Neural crest cell (in vitro differentiated cells): ENCODE data around the gene PRR35. TPM values are rescaled to one million over a fixed set of nuclear protein-coding genes. Genes with fewer than 3 reads are reported as not detected.

Source experiments
- DNase-seq: peaks from one replicate; pipeline ENCODE4 v3.0.0; 2021; ENCODE audit warnings: low read depth, mixed read lengths, low spot score
- H3K27ac Mint-ChIP-seq: one replicate; pipeline ENCODE4 v1.8.0; 2021; ENCODE audit warnings: mild to moderate bottlenecking, mixed read lengths; ENCODE audit not compliant: unreplicated experiment
- H3K27me3 Mint-ChIP-seq: 2 replicates; pipeline ENCODE4 v1.8.0; 2021; ENCODE audit warnings: low read depth, mild to moderate bottlenecking, mixed read lengths
- H3K36me3 Mint-ChIP-seq: 2 replicates; pipeline ENCODE4 v1.8.0; 2021; ENCODE audit warnings: low read depth, mild to moderate bottlenecking, mixed read lengths
- H3K4me1 Mint-ChIP-seq: 2 replicates; pipeline ENCODE4 v1.8.0; 2021; ENCODE audit warnings: mixed read lengths
- H3K4me3 Mint-ChIP-seq: one replicate; pipeline ENCODE4 v1.8.0; 2021; ENCODE audit warnings: mild to moderate bottlenecking, mixed read lengths
- H3K9me3 Mint-ChIP-seq: 2 replicates; pipeline ENCODE4 v1.8.0; 2021; ENCODE audit warnings: mixed read lengths
- total RNA-seq: library from RNA; stranded (reverse); gene quantifications from 2 replicates; pipeline ENCODE4 v1.2.1, GENCODE V29; 2021
- TF ChIP-seq, protein P1 (sequence below): fragments of 200-600 bp; sonication (generic); conservative IDR thresholded peaks from 2 replicates; pipeline ENCODE4 v1.5.0; 2021; ENCODE audit warnings: antibody characterized with exemption, mild to moderate bottlenecking

The PRR35 gene
- total RNA-seq, 1 donor from 2014 or later: not detected

DNA sequence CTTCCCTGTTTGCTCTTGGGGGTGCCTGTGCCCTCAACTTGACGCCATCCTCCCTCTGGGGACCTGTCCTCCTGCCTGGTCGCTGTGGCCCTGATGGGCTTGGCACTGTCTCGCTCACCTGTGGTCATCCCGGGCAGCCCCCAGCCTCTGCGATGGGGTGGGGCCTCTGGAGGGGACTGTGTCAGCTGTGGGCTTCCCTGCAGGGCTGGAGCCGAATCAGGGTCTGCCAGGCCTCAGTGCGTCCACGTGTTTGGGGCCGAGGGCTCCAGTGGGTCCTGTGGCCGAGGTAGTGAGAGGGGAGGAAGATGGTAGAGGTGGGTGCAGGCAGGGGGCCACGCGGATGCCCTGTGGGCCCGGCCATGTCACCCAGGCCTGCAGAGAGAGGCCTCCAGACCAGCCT lies 17.6 kb downstream of the PRR35 start:
- Mint-ChIP-seq H3K36me3 (no peaks in the 10 kb centered on the region), H3K27me3 (no peaks in the 10 kb centered on the region), H3K4me3 (peak overlapping the region; percentile 19), H3K27ac (no peak overlapping the region), H3K9me3 (no peaks in the 10 kb centered on the region), H3K4me1 (no peaks in the 10 kb centered on the region)
- TF ChIP-seq, protein P1, sequence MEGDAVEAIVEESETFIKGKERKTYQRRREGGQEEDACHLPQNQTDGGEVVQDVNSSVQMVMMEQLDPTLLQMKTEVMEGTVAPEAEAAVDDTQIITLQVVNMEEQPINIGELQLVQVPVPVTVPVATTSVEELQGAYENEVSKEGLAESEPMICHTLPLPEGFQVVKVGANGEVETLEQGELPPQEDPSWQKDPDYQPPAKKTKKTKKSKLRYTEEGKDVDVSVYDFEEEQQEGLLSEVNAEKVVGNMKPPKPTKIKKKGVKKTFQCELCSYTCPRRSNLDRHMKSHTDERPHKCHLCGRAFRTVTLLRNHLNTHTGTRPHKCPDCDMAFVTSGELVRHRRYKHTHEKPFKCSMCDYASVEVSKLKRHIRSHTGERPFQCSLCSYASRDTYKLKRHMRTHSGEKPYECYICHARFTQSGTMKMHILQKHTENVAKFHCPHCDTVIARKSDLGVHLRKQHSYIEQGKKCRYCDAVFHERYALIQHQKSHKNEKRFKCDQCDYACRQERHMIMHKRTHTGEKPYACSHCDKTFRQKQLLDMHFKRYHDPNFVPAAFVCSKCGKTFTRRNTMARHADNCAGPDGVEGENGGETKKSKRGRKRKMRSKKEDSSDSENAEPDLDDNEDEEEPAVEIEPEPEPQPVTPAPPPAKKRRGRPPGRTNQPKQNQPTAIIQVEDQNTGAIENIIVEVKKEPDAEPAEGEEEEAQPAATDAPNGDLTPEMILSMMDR: no peak
- no peak for DNase-seq

DNA sequence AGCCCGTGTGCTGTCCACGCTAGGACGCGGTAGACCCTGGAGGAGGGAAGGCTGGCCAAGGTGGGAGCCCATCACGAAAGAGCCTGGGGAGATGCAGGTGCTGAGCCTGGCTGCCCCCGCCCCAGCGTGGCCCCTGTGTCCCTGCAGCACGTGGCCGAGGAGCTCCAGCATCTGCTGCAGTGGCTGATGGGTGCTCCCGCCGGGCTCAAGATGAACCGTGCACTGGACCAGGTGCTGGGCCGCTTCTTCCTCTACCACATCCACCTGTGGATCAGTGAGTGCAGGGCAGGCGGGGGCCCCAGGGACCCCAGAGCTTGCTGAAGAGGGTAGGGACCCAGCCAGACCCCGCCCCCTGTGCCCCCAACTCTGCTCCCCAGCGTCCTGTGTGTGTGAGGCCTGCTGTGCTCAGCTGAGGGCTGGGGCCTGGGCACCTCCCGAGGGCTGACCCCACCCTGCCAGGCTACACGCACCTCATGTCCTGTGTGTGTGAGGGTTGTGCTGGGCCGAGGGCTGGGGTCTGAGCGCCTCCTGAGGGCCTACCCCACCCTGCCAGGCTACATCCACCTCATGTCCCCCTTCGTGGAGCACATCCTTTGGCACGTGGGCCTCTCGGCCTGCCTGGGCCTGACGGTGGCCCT lies 18.2 kb downstream of the PRR35 start:
- Mint-ChIP-seq H3K4me1 (no peaks in the 10 kb centered on the region), H3K27ac (no peak overlapping the region), H3K9me3 (no peaks in the 10 kb centered on the region), H3K4me3 (no peak overlapping the region), H3K27me3 (no peaks in the 10 kb centered on the region), H3K36me3 (no peaks in the 10 kb centered on the region)
- TF ChIP-seq, protein P1: no peak
- no peak for DNase-seq

DNA sequence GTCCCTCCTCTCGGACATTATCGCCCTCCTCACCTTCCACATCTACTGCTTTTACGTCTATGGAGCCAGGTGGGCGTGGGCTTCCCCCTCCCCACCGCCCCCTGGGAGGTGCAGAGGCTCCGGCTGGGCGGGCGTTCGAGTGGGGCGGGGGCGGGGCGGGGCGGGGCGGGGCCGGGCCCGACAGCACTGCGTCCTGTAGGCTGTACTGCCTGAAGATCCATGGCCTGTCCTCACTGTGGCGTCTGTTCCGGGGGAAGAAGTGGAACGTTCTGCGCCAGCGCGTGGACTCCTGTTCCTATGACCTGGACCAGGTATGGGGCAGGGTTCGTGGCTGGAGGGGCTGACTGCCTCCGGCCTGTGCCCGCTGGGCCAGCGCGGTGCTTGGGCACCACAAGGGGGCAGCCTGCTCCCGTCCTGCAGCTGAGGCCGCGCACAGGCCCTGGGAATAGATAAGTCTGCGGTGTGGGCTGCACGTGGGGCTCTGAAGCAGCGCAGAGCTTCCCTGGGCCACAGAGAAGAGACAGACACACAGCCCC lies 18.7 kb downstream of the PRR35 start:
- Mint-ChIP-seq H3K27ac (no peak overlapping the region), H3K4me1 (no peaks in the 10 kb centered on the region), H3K4me3 (peak overlapping the region; percentile 31), H3K27me3 (no peaks in the 10 kb centered on the region), H3K9me3 (no peaks in the 10 kb centered on the region), H3K36me3 (no peaks in the 10 kb centered on the region)
- TF ChIP-seq, protein P1: peak; percentile 76
- DNase-seq: peak; percentile 68

DNA sequence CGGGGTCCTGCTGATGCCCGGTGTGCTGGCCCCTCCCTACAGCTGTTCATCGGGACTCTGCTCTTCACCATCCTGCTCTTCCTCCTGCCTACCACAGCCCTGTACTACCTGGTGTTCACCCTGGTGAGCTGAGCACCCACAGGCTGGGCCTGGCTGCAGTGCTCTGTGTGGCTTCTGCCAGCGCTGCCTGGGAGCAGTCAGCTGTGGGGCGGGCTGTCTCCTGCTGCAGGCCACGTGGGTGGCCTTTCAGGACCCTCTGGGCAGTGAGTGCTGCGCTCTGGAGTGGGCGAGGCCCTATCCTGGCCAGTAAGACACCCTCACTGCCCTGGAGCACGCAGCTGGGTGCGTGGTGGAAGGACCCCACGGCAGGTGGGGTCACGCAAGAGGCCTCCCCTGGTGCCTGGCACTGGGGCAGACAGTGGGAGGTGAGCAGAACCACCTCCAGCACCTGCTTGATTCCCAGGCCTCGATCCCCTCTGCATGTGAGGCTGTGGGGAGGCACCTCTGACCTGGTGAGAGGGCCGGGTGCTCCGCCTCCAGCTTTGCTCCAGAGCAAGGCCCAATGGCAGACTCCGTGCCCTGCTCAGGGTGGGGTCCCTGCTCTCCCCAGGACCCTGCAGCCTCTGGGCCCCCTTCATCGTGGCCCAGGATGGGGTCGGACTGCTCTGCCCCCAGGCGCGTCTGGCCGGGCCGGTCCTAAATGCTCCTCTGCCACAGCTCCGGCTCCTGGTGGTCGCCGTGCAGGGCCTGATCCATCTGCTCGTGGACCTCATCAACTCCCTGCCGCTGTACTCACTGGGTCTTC lies 20.1 kb downstream of the PRR35 start:
- no peak overlapping the region for H3K27ac Mint-ChIP-seq
- no peak overlapping the region for H3K4me3 Mint-ChIP-seq
- H3K9me3 Mint-ChIP-seq: no peaks in the 10 kb centered on the region
- TF ChIP-seq, protein P1: no peak
- H3K4me1 Mint-ChIP-seq: no peaks in the 10 kb centered on the region
- DNase-seq: no peak
- H3K36me3 Mint-ChIP-seq: no peaks in the 10 kb centered on the region
- H3K27me3 Mint-ChIP-seq: peaks cover 2% of the 10 kb centered on the region

DNA sequence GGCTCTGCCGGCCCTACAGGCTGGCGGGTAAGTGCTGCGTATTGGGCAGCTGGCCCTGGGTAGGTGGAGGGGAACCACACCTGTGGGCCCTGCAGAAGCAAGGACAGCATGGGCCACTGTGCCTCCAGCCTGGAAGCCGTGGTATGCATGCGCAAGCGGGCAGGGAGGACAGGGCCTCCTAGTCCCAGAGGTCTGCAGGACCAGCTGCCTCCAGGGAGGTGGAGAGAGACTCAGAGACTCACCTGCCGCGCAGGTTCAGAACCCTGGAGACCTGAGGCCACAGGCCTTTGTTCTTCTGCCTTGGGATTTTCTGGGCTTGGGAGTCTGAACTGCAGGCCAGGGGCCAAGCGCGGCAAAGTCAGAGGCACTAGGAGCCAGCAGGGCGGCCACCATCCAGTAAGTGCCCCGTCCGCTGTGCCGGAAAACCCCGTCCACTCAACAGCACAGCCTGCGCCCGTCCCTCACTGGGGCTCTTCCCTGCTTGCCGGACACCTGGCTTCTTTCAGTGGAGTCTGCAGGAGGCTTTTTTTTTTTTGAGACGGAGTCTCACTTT lies 20.8 kb downstream of the PRR35 start:
- Mint-ChIP-seq H3K4me3 (no peak overlapping the region), H3K36me3 (no peaks in the 10 kb centered on the region), H3K9me3 (no peaks in the 10 kb centered on the region), H3K27me3 (peaks cover 8% of the 10 kb centered on the region), H3K4me1 (no peaks in the 10 kb centered on the region), H3K27ac (no peak overlapping the region)
- TF ChIP-seq, protein P1: no peak
- DNase-seq: no peak
